Smooth muscle cell (in vitro differentiated cells): Measurements from ENCODE around the gene LRRC37A. TPM values are rescaled to one million over a fixed set of nuclear protein-coding genes. Genes with fewer than 3 reads are reported as not detected.
"Not testable (repeated sequence)": the region's sequence is repeated elsewhere in the genome, so short reads cannot be mapped to it uniquely, and the experiment has no call there.

Source experiments
- DNase-seq: peaks from one replicate; lab custom pipeline; 2025; ENCODE audit not compliant: unreplicated experiment; lab: John Stamatoyannopoulos, UW
- H2AFZ ChIP-seq: fragments of 200-600 bp; sonication (generic); 2 replicates; pipeline ENCODE4 v1.6.0; 2016; ENCODE audit warnings: antibody characterized with exemption, low read depth, mild to moderate bottlenecking
- H3F3A ChIP-seq: fragments of 200-600 bp; sonication (generic); 2 replicates; pipeline ENCODE4 v1.6.0; 2017; ENCODE audit warnings: antibody characterized with exemption, low read depth
- H3K27ac ChIP-seq: fragments of 200-600 bp; sonication (generic); 2 replicates; pipeline ENCODE4 v1.5.1; 2016; ENCODE audit warnings: low read depth, mild to moderate bottlenecking
- H3K27me3 ChIP-seq: fragments of 200-600 bp; sonication (generic); 2 replicates; pipeline ENCODE4 v1.6.1; 2016; ENCODE audit warnings: low read depth, mild to moderate bottlenecking
- H3K36me3 ChIP-seq: fragments of 200-600 bp; sonication (generic); 2 replicates; pipeline ENCODE4 v1.5.1; 2016; ENCODE audit warnings: low read depth
- H3K4me1 ChIP-seq: fragments of 200-600 bp; sonication (generic); 2 replicates; pipeline ENCODE4 v1.5.1; 2016; ENCODE audit warnings: low read depth
- H3K4me2 ChIP-seq: fragments of 200-600 bp; sonication (generic); 2 replicates; pipeline ENCODE4 v1.6.0; 2016; ENCODE audit warnings: mild to moderate bottlenecking
- H3K4me3 ChIP-seq: fragments of 200-600 bp; sonication (generic); 2 replicates; pipeline ENCODE4 v1.5.1; 2016; ENCODE audit warnings: mild to moderate bottlenecking
- H3K79me2 ChIP-seq: fragments of 200-600 bp; sonication (generic); 2 replicates; pipeline ENCODE4 v1.6.0; 2016; ENCODE audit warnings: low read depth, mild to moderate bottlenecking
- H3K9ac ChIP-seq: fragments of 200-600 bp; sonication (generic); 2 replicates; pipeline ENCODE4 v1.6.0; 2016; ENCODE audit warnings: low read depth
- H3K9me3 ChIP-seq: fragments of 200-600 bp; sonication (generic); replicated peaks from 2 replicates; pipeline ENCODE4 v1.5.1; 2016; ENCODE audit warnings: low read depth
- H4K20me1 ChIP-seq: fragments of 200-600 bp; sonication (generic); 2 replicates; pipeline ENCODE4 v1.6.0; 2016; ENCODE audit warnings: low read depth
- WGBS: methylation state at CpG from one replicate; pipeline ENCODE4 v1.1.7; 2016; ENCODE audit warnings: low lambda C conversion rate; 5-methylcytosine and 5-hydroxymethylcytosine counted together
- polyA plus RNA-seq: library from polyadenylated mRNA; unstranded; fragments of >200 nt; fragmentation: Nextera tagmentation; extraction: Ambion mirVana; gene quantifications from 2 replicates; pipeline ENCODE4 v1.2.1, GENCODE V29; 2016
- total RNA-seq: library from RNA; depleted of rRNA; stranded (reverse); fragments of >200 nt; gene quantifications from 2 replicates; pipeline ENCODE4 v1.2.3, GENCODE V29; 2014

LRRC37A gene
- total and polyA plus RNA-seq, 2 experiments from 2014 or later, result 0.46 to 0.99 TPM

DNA sequence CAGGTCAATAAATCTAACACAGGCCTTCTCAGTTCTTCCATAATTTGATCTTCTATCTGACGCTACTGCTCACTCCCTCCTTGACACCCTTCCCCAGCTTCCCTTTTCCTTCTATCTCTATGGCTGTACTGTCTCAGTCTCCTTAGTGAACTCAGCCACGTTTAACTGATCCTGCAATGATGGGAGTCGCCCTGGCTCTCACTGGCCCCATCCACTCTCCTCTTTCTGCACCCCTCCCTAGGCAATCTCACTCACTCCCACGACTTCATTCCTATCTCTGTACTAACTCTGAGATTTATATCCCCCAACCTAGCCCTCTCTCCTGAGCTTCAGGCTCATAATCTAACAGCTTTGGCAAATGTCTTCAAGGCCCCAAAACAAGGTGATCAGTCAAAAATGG, 58.9 kb downstream of the LRRC37A start:
- no CpG with 5 or more reads among the region's 4 CpGs for WGBS
- H2AFZ ChIP-seq, H4K20me1 ChIP-seq, H3K27ac ChIP-seq, H3K9me3 ChIP-seq, H3K4me1 ChIP-seq, H3K9ac ChIP-seq, H3K36me3 ChIP-seq, H3K4me2 ChIP-seq, H3K79me2 ChIP-seq, DNase-seq, H3F3A ChIP-seq, H3K27me3 ChIP-seq, H3K4me3 ChIP-seq: not testable (repeated sequence)

DNA sequence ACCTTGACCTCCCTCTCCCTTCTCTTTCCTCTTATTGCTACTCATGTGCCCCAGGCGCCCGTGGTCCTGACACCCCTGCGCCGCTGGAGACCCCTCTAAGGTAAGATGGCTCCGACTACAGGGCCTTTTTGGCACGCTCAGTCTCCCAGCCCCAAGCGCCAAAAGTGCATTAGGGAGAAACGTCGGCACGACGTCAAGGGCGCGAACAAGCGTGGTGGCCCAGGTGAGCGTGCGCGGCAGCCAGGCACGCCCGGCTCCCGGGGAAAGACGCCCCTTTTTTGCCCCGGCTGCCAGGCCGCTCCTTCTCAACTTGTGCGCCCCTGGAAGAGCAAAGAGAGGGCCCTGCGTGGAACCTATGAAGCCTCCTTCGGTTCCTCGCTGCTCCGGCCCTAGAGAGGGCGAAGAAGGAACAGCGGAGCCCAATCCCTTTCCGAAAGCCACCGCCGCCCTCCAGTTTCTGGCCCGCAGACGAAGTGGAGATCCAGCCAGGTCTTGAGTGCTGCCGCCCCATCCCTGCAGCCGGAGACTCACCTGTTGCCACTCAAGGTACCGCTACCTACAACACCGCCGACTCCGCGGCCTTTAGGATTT, 66.3 kb downstream of the LRRC37A start:
- not testable (repeated sequence) for H3K36me3 ChIP-seq, H3K79me2 ChIP-seq, H3K9me3 ChIP-seq, H3K4me1 ChIP-seq, DNase-seq, H3K27me3 ChIP-seq, H3F3A ChIP-seq, H3K27ac ChIP-seq, H2AFZ ChIP-seq, H3K4me2 ChIP-seq, H4K20me1 ChIP-seq, H3K9ac ChIP-seq
- peak overlapping the region; percentile 27 for H3K4me3 ChIP-seq
- no CpG with 5 or more reads among the region's 42 CpGs for WGBS

DNA sequence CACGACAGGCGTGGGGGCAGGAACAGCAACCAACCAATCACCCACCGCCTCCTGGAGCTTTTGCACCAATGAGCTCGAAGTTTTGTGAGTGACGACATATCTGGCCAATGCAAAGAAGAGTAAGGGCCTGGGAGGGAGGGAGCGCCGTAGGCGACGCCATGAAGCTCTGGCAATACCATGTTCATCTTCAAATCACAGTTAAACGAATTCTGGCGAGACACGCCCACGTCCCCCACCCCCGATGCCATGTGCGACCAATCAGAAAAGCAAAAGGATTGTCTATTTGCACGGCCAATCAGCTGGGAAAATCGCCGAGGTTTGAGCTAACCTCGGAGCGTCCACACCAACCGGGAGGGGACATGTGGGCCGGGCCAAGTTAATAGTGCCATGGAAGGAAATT, 66.8 kb downstream of the LRRC37A start, which contains the start of gene ARL17B:
TSS of gene ARL17B (minus strand) at position 12 of the 400 bp plus-strand sequence. CDS start 3,369 bp downstream, outside the sequence.
- 0% methylated on average over 6 of the region's 22 CpGs for WGBS

DNA sequence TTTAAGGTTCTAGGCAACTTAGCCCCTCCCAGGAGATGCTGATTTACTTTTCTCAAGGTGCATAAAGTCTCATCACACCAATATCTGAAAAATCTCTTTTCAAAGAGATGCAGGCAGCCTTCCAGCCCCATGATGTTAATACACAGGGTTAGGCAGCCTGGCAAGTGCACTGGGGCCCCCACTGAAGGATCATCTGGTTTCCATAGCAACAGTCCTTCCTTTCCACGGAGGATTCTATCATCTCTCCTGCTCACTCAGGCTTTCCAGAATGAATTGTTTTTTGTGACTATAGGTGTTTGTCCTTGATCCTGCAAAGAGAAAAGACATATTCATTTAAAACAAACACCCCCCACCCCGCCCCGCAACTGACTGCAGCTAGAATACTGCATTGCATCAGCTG, 72.6 kb downstream of the LRRC37A start:
- no CpG with 5 or more reads among the region's 3 CpGs for WGBS
- not testable (repeated sequence) for H3K4me1 ChIP-seq, H3K36me3 ChIP-seq, H3K27me3 ChIP-seq, H3K9me3 ChIP-seq, H3K9ac ChIP-seq, H2AFZ ChIP-seq, H3K27ac ChIP-seq, H4K20me1 ChIP-seq, H3K79me2 ChIP-seq, H3F3A ChIP-seq, H3K4me3 ChIP-seq, DNase-seq, H3K4me2 ChIP-seq

More for the DNA sequence above, 66.8 kb downstream of the LRRC37A start, which contains the start of gene ARL17B:
- not testable (repeated sequence) for DNase-seq, H3K27ac ChIP-seq, H3F3A ChIP-seq, H3K4me2 ChIP-seq, H3K36me3 ChIP-seq, H3K9me3 ChIP-seq, H3K9ac ChIP-seq, H4K20me1 ChIP-seq, H3K27me3 ChIP-seq, H2AFZ ChIP-seq, H3K79me2 ChIP-seq, H3K4me1 ChIP-seq
- H3K4me3 ChIP-seq, result peak within 1 kb of the TSS; percentile 27

DNA sequence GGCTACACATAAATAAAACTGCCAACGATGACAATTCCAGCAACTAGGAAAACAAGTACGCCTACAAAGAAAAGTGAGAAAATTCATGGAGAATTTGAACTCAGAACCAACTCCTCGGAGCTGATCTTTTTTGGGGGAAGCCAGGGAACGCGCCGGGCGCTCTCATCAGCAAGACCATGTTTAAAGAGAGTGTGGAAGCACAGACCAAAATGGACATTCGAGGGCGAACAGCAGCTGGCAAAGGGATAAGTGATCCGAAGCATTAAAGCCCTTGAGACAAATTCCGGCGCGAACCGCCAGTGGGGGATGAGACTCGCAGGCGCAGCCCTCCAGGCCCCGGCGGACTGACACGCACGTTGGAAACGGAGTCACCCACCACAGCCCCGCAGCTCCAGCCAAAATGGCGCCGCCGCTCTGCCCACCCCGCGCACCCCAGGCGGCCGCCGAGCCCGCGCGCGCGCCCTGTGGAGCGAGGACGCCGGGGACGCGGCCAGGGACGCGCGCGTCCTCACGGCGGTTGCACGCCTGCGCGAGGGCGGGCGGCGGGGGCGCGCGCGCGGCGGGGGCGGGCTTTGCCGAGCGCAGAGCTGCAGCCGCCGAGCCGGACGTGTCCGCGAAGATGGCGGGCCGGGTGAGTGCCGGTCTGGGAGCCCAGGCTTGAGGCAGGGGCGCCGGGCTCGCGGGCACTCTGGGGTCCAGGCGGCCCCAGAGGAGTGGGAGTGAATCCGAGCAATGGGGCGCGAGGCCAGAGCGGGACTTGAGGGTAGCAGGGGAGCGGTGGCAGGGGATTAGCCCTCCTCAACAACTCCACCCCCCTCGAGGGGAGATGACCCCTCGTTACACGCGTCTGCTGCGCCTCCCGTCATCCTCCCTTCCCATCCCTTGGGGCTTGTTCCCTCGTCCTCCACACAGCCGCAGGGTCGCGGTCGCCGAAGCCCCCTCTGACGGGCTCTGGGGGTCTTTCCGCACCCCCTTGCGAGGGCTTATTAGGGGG, 77.6 kb downstream of the LRRC37A start:
- WGBS, result no CpG with 5 or more reads among the region's 95 CpGs
- H3K36me3 ChIP-seq, H3K9me3 ChIP-seq, DNase-seq, H2AFZ ChIP-seq, H3K4me1 ChIP-seq, H3K27ac ChIP-seq, H4K20me1 ChIP-seq, H3K4me3 ChIP-seq, H3K79me2 ChIP-seq, H3K27me3 ChIP-seq, H3F3A ChIP-seq, H3K4me2 ChIP-seq, H3K9ac ChIP-seq: not testable (repeated sequence)

DNA sequence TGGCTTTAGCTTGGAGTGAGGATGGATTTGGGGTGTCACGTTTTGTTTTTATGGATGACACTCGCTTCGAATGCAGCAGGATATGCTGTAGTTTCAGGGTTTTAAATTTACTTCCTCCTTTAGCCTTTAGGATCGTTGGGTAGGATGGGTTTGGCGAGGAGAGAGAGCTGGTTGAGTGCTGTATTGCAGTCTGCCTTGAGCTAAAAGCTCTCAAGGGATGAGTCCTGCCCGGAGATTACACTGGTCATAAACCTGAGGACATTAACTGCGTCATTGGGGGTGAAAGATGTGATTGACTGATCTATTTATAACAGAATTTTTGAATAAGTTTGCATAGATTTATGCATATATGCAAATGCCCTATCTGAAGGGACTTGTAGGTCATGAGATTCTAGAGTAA, 78.5 kb downstream of the LRRC37A start:
- not testable (repeated sequence) for H2AFZ ChIP-seq, H3K4me2 ChIP-seq

DNA sequence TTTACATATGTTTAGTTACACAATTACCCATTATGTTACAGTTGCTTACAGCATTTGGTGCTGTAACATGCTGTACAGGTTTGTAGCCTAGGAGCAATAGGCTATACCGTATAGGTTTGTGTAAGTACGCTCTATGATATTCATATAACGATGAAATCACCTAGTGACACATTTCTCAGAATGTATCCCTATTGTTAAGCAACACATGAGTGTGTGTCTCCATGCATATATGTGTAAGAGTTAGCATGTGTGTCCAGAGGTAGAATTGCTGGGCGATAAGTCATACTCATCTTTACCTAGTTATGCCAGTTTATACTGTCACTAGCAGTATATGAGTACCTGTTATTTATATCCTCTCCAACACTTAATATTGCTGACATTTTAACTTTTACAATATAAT, 88.2 kb downstream of the LRRC37A start:
- H3K4me1 ChIP-seq, DNase-seq, H3K36me3 ChIP-seq, H3K27ac ChIP-seq, H3K79me2 ChIP-seq, H3K9ac ChIP-seq, H3K27me3 ChIP-seq, H4K20me1 ChIP-seq, H2AFZ ChIP-seq, H3K4me2 ChIP-seq, H3K9me3 ChIP-seq, H3K4me3 ChIP-seq, H3F3A ChIP-seq: not testable (repeated sequence)
- WGBS, result 97% methylated on average over 3 of the region's 4 CpGs

More for the DNA sequence above, 78.5 kb downstream of the LRRC37A start:
- not testable (repeated sequence) for H3K4me1 ChIP-seq, H3K36me3 ChIP-seq, H3K27ac ChIP-seq, H4K20me1 ChIP-seq, H3K9ac ChIP-seq, H3K9me3 ChIP-seq, H3F3A ChIP-seq, H3K79me2 ChIP-seq, H3K27me3 ChIP-seq, H3K4me3 ChIP-seq, DNase-seq
- no CpG with 5 or more reads among the region's 7 CpGs for WGBS

DNA sequence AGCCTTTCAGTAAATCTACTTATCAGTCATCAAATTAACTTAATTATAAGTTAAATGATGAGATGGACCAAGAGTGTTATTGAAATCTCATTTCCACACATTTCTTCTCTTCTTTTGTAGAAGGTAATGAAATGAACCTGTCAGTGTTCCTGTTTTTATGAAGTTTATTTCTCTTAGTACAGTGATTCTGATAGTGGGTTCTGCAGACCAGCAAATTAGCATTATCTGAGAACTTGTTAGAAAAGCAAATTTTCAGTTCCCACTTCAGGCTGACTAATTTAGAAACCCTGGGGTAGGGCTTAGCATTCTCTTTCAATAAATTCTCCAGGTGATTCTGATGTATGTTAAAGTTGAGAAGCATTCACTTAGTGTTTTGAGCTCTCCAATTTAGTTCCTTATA, 90.6 kb downstream of the LRRC37A start:
- H3K4me3 ChIP-seq, H3K4me2 ChIP-seq, DNase-seq, H3K79me2 ChIP-seq, H3K27ac ChIP-seq, H3F3A ChIP-seq, H3K9me3 ChIP-seq, H3K4me1 ChIP-seq, H3K27me3 ChIP-seq, H3K36me3 ChIP-seq, H4K20me1 ChIP-seq, H2AFZ ChIP-seq, H3K9ac ChIP-seq: not testable (repeated sequence)
